SK-N-MC (cell line): ENCODE data around the gene TMEM222.

Experiments used
- EZH2 ChIP-seq: fragments of 200-600 bp; sonication (generic); IDR thresholded peaks from one replicate; pipeline ENCODE4 v1.6.1; 2017; ENCODE audit warnings: antibody characterized with exemption
- POLR2AphosphoS5 ChIP-seq: IDR thresholded peaks from 2 replicates; pipeline ENCODE4 v1.6.1; 2012; ENCODE audit warnings: mild to moderate bottlenecking, low read depth, low read length, borderline replicate concordance

- TF ChIP-seq POLR2AphosphoS5 (no peak), EZH2 (no peak)
These were observed 8.8 kb downstream of the TMEM222 start for GRCh38 chr1:27330786-27331185.
